Cardiac septum (tissue), 1 donor: ENCODE measurements around the gene TRUB2. TPM values are rescaled to one million over a fixed set of nuclear protein-coding genes. Genes with fewer than 3 reads are reported as not detected.
"Not testable (repeated sequence)": the region's sequence is repeated elsewhere in the genome, so short reads cannot be mapped to it uniquely, and the experiment has no call there.

Source experiments
- DNase-seq: peaks from one replicate; pipeline ENCODE4 v3.0.0-alpha.2; 2020; ENCODE audit warnings: low spot score
- intact Hi-C: fragments of 100-400 bp; cut with DNase I; formaldehyde crosslinking; loops from one replicate; pipeline ENCODE4 v1.14.0; 2022
- total RNA-seq: library from RNA; stranded (reverse); fragmentation: NEBNext Ultra II Directional; extraction: Animal tissue kit (Norgen Biotek cat#: 25700); gene quantifications from one replicate; pipeline ENCODE4 v1.2.1, GENCODE V29; 2021
- donor health status: DM: no; HTN: no; CAD: no.

The TRUB2 gene
- total RNA-seq, 1 donor from 2014 or later = 30.7 TPM

GRCh38 chr9:128342971-128343680 lies 20.9 kb upstream of the TRUB2 start:
- intact Hi-C loops = loop anchor here (5.0 kb wide), 1 partner anchor 151 kb away; the partner anchor contains the start of gene CIZ1
- DNase-seq = no peak

GRCh38 chr9:128341435-128341849 lies 19.2 kb upstream of the TRUB2 start:
- DNase-seq = no peak
- intact Hi-C loops = loop anchor here (1.0 to 5.0 kb wide), 2 partner anchors 46 to 149 kb away; partner anchors contain the start of gene CIZ1

DNA sequence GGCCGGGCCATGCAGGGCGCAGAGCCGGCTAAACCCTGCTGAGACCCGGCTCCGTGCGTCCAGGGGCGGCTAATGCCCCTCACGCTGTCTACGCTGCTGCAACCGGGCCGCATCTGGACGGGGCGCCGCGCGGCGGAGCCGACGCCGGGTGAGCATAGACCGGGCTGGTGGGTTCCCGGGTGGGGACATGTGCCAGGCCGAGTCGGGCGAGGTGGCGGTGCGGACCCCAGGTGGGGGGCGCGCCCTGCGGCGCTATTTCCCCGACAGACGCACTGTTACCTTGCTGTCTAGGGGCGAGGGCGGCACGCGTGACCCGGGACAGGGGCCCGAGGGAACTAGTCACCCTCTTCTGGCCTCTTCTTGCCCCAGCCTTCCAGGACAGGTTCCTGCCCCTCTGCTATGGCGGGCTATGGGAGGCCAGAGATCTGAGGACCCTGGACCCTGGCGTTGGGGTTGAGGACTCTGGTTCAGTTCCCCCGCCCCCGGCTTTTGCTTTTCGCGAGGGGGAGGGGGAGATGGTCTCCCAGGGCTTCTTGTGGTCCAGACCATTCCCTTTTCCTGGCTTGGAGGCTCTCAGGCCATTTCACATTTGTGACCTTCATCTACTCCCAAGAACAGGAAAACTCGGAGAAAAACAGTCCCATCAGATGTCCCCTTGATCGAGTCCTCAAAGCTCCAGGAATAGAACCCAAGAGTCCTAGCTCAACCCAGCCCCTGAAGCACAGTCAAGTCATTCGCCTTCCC lies 18.6 kb upstream of the TRUB2 start:
- intact Hi-C loops = loop anchor here (1.0 to 5.0 kb wide), 2 partner anchors 46 to 149 kb away; partner anchors contain the start of gene CIZ1
- no peak for DNase-seq

DNA sequence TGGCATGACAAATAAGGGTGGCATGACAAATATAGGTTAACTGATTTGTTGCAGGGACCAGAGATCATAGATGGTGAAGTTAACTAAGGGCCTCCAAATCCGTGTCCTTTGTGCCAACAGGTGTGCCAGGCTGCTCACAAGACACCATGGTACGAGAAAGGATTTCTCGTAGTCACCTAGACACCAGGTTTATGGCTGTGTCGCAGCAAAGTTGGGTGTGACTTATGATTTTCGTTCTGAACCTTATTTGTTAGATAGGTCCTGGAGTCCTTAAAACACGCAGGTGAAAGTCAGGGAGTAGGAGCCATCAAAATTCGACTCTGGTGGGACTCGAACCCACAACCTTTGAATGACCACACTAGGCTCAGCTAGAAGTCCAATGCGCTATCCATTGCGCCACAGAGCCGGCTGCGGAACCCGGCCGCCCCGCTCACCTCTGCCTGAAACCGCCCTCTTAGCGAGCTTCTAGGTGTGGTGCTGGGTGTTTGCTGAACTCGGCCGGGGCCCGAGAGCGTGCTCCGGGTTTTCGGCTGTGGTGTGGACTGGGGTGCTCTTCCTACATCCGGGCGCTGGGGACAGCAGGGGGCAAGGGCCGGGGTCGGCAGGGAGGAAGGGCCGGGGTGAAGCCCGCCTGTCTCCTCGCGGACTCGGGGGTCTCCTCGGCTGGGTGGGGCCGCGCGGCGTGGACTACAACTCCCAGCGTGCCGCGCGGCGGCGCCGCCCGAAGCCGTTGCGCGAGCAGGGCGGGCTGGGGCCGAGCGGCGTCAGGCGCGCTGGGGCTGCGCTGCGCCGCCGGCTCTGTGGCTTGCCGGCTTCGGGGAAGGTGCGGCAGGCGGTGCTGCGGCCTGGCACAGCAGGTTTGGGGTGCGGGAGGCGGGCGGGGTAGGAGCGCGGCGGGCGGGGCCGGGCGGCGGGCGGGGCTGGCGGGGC lies 17.8 kb upstream of the TRUB2 start, which contains the start of gene SLC27A4:
SLC27A4 (plus strand) TSS at position 767 of the 930 bp plus-strand sequence. CDS start 2,606 bp downstream, outside the sequence.
- intact Hi-C loops = loop anchor here (5.0 kb wide), 1 partner anchor 148 kb away; the partner anchor contains the start of gene CIZ1

GRCh38 chr9:128338852-128339614 lies 16.8 kb upstream of the TRUB2 start:
- DNase-seq, intact Hi-C loops: not testable (repeated sequence)

More for the DNA sequence above, 17.8 kb upstream of the TRUB2 start, which contains the start of gene SLC27A4:
- peak; percentile 87 for DNase-seq

DNA sequence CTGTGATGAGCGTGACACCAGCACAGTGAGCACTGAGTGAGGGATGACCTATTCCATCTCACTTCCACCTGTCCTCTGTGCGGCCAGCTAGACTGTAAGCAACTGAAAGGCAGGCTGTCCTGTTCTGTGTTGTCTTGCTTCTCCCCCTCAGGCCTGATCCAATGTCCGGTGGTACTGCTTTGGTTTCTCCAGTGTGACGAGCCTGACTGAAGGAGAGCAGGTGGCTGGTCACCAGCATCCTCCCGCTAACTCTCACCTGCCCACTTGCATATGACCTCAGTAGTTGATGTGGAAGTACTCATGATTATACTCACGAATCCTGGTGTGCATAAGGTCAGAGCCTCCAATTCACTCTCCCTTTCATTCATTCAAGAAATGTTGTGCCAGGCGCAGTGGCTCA lies 15.7 kb upstream of the TRUB2 start:
- intact Hi-C loops = no loop called here
- no peak for DNase-seq

GRCh38 chr9:128335914-128336313 lies 13.7 kb upstream of the TRUB2 start:
- DNase-seq = no peak
- intact Hi-C loops = no loop called here

- intact Hi-C loops = no loop called here
- no peak for DNase-seq
Measured at GRCh38 chr9:128335161-128335560, 12.9 kb upstream of the TRUB2 start.

GRCh38 chr9:128333451-128333869 lies 11.2 kb upstream of the TRUB2 start:
- intact Hi-C loops = no loop called here

DNA sequence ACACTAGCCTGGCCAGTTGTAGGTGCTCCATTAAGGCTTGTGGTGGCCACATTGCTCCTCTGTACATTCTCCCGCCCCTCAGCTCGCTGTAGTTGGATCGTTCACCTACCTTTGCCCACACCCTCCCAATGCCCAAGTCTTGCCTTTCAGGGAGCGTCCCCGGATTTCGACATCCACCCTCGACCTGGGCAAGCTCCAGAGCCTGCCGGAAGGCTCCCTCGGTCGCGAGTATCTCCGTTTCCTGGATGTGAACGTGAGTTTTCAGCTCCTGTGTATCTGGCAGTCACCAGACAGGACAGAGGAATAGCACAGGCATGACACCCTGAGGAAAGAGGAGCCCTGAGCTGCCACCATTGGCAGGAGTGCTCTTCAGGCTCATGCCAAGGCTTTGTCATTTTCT lies 3.4 kb upstream of the TRUB2 start:
- intact Hi-C loops = no loop called here
- no peak for DNase-seq

More at GRCh38 chr9:128333451-128333869, 11.2 kb upstream of the TRUB2 start:
- DNase-seq = no peak

DNA sequence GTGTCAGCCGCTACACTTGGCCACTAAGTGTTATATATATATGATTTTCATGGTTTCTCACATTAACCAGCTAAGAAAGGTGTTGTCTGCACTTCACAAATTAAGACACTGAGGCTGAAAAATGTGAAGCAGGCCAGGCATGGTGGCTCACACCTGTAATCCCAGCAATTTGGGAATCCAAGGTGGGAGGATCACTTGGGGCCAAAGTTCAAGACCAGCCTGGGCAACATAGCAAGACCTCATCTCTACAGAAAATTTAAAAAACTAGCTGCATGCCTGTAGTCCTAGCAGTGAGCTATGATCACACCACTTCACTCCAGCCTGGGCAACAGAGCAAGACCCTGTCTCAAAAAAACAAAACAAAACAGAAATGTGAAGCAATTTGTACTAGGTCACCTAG lies 2.2 kb upstream of the TRUB2 start:
- intact Hi-C loops = loop anchor here (5.0 kb wide), 1 partner anchor 47 kb away; the partner anchor contains the start of genes GOLGA2 and SWI5
- DNase-seq = no peak

DNA sequence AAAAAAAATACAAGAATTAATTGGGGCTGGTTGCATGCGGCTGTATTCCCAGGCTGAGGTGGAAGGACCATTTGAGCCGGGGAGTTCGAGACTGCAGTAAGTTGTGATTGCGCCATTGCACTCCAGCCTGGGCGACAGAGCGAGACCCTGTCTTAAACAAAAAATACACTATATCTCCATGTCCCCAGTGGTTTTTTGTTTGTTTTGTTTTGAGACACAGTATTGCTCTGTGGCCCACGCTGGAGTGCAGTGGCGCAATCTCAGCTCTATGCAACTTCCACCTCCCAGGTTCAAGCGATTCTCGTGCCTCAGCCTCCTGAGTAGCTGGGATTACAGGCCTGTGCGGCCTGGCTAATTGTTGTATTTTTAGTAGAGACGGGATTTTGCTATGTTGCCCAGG lies 1.5 kb upstream of the TRUB2 start:
- intact Hi-C loops = loop anchor here (5.0 kb wide), 1 partner anchor 46 kb away; the partner anchor contains the start of genes GOLGA2 and SWI5

GRCh38 chr9:128323212-128323730 lies 1.0 kb upstream of the TRUB2 start:
- no peak for DNase-seq
- intact Hi-C loops = loop anchor here (5.0 kb wide), 1 partner anchor 46 kb away; the partner anchor contains the start of genes GOLGA2 and SWI5

More for the DNA sequence above, 1.5 kb upstream of the TRUB2 start:
- DNase-seq = no peak

DNA sequence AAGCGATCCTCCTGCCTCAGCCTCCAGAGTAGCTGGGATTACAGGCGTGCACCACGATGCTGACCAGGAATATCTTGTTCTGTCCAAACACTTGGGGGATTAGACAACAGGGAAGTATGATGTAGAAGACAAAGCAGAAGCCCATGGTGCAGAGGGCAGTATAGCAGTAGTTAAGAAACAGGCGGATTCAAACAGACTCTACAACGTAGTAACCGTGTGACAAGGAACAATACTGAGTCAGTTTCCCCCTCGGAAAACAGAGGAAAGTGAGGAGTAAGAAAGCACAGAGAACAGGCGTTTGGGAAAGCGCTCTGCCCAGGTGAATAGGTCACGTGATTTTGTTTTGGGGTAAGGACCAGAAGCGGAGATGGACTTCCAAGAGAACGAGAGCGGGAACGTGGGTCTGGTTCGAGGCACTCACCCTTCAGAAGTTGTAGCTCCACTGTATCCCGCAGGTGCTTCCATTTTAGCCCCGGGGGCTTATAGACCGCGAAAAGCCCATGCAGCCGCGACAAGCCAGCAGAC lies 306 bp downstream of the TRUB2 start:
- DNase-seq = no peak
- intact Hi-C loops = loop anchor here (5.0 kb wide), 1 partner anchor 45 kb away; the partner anchor contains the start of genes GOLGA2 and SWI5

- intact Hi-C loops = loop anchor here (5.0 kb wide), 1 partner anchor 44 kb away; the partner anchor contains the start of genes GOLGA2 and SWI5
Measured at GRCh38 chr9:128321343-128321742, 904 bp downstream of the TRUB2 start.

DNA sequence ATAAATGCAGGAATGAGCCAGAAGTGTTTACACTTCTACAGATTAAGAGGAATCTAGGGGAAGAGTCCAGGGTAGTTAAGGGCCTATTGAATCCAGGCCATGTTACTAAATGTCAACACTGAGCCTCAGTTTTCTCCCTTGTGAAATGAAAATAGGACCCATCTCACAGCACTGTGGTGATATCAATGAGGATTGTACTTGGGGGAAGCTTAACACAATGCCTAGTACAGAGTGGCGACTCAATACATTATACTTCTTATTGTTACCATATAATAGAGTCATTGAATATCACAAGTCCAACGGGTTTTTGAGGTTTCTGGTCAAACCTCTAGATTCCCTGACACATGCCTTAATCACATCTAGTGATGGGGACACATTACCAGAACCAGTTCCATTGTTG lies 4.6 kb downstream of the TRUB2 start:
- intact Hi-C loops = no loop called here
- DNase-seq = no peak

More at GRCh38 chr9:128321343-128321742, 904 bp downstream of the TRUB2 start:
- no peak for DNase-seq

- DNase-seq = no peak
- intact Hi-C loops = no loop called here
Measured at GRCh38 chr9:128316421-128316820, 5.8 kb downstream of the TRUB2 start.

DNA sequence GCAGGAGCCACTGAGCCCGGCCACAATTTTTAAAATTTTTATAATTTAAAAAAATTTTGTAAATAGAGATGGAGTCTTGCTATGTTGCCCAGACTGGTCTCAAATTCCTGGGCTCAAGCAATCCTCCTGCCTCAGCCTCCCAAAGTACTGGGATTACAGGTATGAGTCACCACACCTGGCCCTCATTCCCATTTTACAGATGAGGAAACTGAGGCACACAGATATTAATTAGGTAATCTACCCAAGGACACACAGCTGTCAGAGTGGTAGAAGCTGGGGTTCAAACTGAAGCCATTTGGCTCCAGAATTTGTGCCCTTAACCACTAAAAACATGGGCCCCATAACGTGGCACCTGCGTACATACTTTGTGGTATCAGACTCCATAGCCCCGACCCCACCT lies 7.5 kb downstream of the TRUB2 start:
- intact Hi-C loops = no loop called here
- no peak for DNase-seq
